Stimulated activated CD4-positive, alpha-beta T cell treated with anti-CD3 and anti-CD28 coated beads, TNF-alpha, amount 100 ng/mL, for 24 hours (primary cell): ENCODE data around the gene SEPTIN5.
A peak's percentile ranks its signal among the peaks of the same experiment; 100 is the strongest.
"Not testable (repeated sequence)": the region's sequence is repeated elsewhere in the genome, so short reads cannot be mapped to it uniquely, and the experiment has no call there.

Experiments
- DNase-seq, 3 experiments: peaks; one replicate each; pipeline ENCODE4 v3.0.0-alpha.2; 2020; ENCODE audit warnings: low read depth in 3 of 3

Gene SEPTIN5

DNA sequence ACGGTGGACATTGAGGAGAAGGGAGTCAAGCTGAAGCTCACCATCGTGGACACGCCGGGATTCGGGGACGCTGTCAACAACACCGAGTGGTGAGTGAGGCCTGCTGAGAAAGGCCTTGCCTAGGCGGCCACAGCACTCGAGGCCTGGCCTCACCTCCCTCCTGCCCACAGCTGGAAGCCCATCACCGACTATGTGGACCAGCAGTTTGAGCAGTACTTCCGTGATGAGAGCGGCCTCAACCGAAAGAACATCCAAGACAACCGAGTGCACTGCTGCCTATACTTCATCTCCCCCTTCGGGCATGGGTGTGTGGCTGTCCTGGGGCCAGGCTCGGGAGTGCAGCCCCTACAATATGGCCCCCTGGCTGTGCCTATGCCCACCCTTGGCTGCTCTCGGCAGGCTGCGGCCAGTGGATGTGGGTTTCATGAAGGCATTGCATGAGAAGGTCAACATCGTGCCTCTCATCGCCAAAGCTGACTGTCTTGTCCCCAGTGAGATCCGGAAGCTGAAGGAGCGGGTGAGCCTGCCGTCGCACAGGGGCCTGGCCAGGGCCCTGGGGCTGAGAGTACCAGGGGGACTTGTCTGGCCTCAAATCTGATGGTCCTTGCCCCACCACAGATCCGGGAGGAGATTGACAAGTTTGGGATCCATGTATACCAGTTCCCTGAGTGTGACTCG lies 6.0 kb downstream of the SEPTIN5 start:
- no peak for DNase-seq

GRCh38 chr22:19720999-19721329 lies 6.7 kb downstream of the SEPTIN5 start:
- no peak for DNase-seq

- DNase-seq: no peak
These were observed 7.3 kb downstream of the SEPTIN5 start for GRCh38 chr22:19721330-19722177.

- no peak for DNase-seq
These were observed 8.1 kb downstream of the SEPTIN5 start for GRCh38 chr22:19722178-19722981.

- no peak for DNase-seq
These were observed 8.6 kb downstream of the SEPTIN5 start for GRCh38 chr22:19722982-19723231.

GRCh38 chr22:19723232-19723982 lies 9.1 kb downstream of the SEPTIN5 start, which contains the start of gene GP1BB:
Gene GP1BB, plus strand, starts transcription at chr22:19723539. Its CDS starts 31 bp downstream, at chr22:19723570.
- DNase-seq: peak in 1 of 3 experiments; percentile 24

DNA sequence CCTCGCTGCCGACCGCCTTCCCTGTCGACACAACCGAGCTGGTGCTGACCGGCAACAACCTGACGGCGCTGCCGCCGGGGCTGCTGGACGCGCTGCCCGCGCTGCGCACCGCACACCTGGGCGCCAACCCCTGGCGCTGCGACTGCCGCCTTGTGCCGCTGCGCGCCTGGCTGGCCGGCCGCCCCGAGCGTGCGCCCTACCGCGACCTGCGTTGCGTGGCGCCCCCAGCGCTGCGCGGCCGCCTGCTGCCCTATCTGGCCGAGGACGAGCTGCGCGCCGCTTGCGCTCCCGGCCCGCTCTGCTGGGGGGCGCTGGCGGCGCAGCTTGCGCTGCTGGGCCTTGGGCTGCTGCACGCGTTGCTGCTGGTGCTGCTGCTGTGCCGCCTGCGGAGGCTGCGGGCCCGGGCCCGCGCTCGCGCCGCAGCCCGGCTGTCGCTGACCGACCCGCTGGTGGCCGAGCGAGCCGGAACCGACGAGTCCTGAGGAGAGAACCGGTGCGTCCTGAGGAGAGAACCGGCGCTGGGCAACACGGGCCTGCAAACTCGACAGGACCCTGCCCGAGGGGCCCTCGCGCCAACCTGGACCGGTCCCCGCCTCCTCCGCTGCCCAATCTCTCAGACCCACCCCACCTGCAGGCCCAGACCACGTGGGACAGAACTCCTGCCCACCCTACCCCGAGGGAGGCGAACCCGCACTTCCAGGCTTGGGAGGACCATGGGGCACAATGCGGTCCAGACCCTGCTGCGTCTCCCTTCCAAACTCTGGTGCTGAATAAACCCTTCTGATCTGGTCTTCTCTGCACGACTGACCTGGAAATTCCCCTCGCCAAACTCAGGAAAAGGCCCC lies 9.9 kb downstream of the SEPTIN5 start:
- peak in 2 of 3 experiments; percentile 14 to 46 for DNase-seq

GRCh38 chr22:19724927-19725661 lies 10.8 kb downstream of the SEPTIN5 start:
- no peak for DNase-seq

DNA sequence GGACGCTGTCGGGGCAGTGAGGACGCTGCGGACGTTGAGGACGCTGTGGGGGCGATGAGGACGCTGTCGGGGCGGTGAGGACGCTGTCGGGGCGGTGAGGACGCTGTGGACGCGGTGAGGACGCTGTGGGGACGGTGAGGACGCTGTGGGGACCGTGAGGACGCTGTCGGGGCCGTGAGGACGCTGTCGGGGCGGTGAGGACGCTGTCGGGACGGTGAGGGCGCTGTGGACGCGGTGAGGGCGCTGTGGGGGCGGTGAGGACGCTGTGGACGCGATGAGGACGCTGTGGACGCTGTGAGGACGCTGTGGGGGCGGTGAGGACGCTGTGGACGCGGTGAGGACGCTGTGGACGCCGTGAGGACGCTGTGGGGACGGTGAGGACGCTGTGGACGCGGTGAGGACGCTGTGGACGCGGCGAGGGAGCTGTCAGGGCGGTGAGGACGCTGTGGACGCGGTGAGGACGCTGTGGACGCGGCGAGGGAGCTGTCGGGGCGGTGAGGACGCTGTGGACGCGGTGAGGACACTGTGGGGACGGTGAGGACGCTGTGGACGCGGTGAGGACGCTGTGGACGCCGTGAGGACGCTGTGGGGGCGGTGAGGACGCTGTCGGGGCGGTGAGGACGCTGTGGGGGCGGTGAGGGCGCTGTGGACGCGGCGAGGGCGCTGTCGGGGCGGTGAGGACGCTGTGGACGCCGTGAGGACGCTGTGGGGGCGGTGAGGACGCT lies 11.9 kb downstream of the SEPTIN5 start:
- not testable (repeated sequence) for DNase-seq

- DNase-seq: no peak
These were observed 13.2 kb downstream of the SEPTIN5 start for GRCh38 chr22:19727310-19728150.

- DNase-seq: no peak
These were observed 14.0 kb downstream of the SEPTIN5 start for GRCh38 chr22:19728271-19728670.

- no peak for DNase-seq
These were observed 14.5 kb downstream of the SEPTIN5 start for GRCh38 chr22:19728836-19729235.

DNA sequence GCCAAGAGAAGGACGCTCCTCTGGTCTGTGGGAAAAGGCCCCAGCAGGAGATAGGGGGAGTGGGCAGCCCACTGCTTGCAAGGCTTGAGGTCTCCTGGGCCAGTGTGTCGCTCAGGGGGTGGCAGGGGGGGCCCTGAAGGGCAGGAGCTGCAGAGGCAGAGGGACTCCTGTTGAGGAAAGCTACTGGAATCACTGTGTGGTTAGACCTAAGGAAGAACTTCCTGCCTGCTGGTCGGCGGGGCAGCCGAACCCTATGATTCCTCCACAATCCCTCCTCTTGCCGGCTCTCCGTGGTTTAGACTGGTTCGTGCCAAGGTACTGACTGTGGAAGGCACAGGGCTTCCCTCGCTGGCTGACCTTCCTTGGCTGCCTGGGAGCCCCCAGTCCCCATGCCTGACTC lies 15.2 kb downstream of the SEPTIN5 start:
- no peak for DNase-seq

DNA sequence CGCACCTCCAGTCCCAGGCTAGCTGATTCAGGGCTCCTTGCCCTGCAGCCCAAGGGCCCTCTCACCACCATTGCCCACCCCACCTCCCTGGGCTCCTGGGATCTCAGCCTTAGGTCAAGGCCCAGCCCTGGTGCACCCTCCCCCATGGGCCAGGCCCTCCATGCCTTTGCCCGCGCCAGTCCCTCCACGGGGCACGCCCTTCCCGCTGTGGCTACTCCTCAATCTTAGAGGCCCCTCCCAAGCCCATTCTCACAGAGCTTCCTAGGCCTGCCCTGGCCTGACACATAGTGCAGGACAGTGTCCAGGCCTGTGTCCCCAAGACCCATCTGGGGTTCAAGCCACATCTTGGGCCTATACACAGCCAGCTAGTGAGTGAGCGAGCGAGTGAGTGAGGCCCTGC lies 15.9 kb downstream of the SEPTIN5 start:
- DNase-seq: no peak

- DNase-seq: peak; percentile 71 to 83 (median 74)
These were observed 16.5 kb downstream of the SEPTIN5 start for GRCh38 chr22:19730655-19731360.

DNA sequence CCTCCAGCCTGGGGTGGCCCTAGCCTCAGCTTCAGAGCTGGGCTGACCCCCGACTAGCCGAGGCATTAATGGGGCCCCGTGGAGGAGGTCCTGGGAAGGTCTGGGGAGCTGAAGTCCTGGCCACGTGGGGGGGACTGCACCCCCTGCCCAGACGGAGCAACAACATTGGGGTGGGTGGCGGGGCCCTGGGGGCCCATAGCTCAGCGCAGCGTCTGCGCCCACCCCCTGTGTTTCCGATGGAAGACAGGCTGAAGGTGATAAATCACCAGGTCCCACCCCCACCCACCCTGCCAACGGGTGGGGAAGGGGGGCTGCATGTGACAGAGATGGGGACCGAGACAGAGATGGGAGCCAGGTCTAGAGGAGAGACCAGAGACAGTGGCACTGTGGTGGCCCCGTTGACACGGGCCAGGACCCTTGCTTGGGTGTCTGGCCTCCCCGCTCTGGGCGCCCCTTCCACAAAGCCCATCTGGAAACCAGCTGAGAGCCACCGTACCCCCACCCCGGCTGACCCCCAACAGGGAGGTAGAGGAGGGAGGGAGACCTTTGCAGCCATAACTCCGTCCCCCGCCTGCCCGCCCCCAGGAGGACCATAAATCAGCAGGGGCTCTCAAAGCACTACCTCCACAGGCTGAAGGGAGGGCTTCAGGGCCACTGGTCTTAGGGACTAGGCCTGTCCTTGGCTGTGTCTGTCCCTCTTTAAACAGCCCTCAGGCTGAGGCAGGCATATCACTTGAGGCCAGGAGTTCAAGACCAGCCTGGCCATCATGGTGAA lies 17.2 kb downstream of the SEPTIN5 start:
- DNase-seq: no peak

GRCh38 chr22:19732403-19733113 lies 18.3 kb downstream of the SEPTIN5 start:
- DNase-seq: no peak
